HEK293 (cell line): ENCODE measurements around the gene RANBP2.

Experiments
- CTCF ChIA-PET: fragments of 350-600 bp; formaldehyde crosslinking; extraction: SDS; loops from one replicate; lab custom pipeline; 2021; ENCODE audit warnings: antibody characterized with exemption; lab: Yijun Ruan, JAX
- POLR2A ChIA-PET: fragments of 300-600 bp; formaldehyde crosslinking; extraction: SDS; loops from one replicate; lab custom pipeline; 2020; ENCODE audit warnings: antibody characterized with exemption, inconsistent platforms; lab: Yijun Ruan, JAX
- H3K27ac ChIP-seq: fragments of 200-500 bp; sonication (Bioruptor generic); 2 replicates; pipeline ENCODE4 v1.5.1; 2014; ENCODE audit warnings: low read depth, low read length, control low read depth, inconsistent platforms; ENCODE audit errors: extremely low read depth
- H3K36me3 ChIP-seq, 2 experiments: fragments of 200-500 bp in 1 of 2; sonication (Bioruptor generic) in 1 of 2; 1 replicate in 1 of 2; 2 replicates in 1 of 2; pipeline ENCODE4 v1.5.1; 2014 to 2017; ENCODE audit warnings: inconsistent platforms in 2 of 2, low read length in 2 of 2; ENCODE audit not compliant: control insufficient read depth in 2 of 2, insufficient read depth in 1 of 2
- H3K4me1 ChIP-seq: fragments of 200-500 bp; sonication (Bioruptor generic); 2 replicates; pipeline ENCODE4 v1.5.1; 2014; ENCODE audit warnings: mild to moderate bottlenecking, low read length, inconsistent platforms; ENCODE audit not compliant: control insufficient read depth, insufficient read depth
- H3K4me3 ChIP-seq: 2 replicates; pipeline ENCODE4 v1.5.1; 2011; ENCODE audit warnings: low read depth, mild to moderate bottlenecking, control low read depth, low read length, moderate library complexity
- H3K9me3 ChIP-seq: fragments of 200-500 bp; sonication (Bioruptor generic); 2 replicates; pipeline ENCODE4 v1.5.1; 2014; ENCODE audit warnings: low read depth, low read length, inconsistent platforms; ENCODE audit not compliant: control insufficient read depth, insufficient read depth
- KLF1 ChIP-seq: fragments of 450-650 bp; formaldehyde crosslinking; IDR thresholded peaks from 2 replicates; pipeline ENCODE4 v1.5.1; 2016; ENCODE audit warnings: missing biosample characterization, missing genetic modification characterization
- KLF10 ChIP-seq: fragments of 450-650 bp; IDR thresholded peaks from 2 replicates; pipeline ENCODE4 v1.5.1; 2018; ENCODE audit warnings: missing biosample characterization, mild to moderate bottlenecking, missing genetic modification characterization
- KLF16 ChIP-seq: fragments of 450-650 bp; formaldehyde crosslinking; IDR thresholded peaks from 2 replicates; pipeline ENCODE4 v1.5.1; 2017; ENCODE audit warnings: missing biosample characterization, missing genetic modification characterization
- KLF9 ChIP-seq: fragments of 450-650 bp; formaldehyde crosslinking; IDR thresholded peaks from 2 replicates; pipeline ENCODE4 v1.5.1; 2016; ENCODE audit warnings: missing biosample characterization, missing genetic modification characterization, low read depth
- MEIS1 ChIP-seq: sonication (generic); formaldehyde crosslinking; IDR thresholded peaks from 2 replicates; pipeline ENCODE4 v1.8.1; 2022; ENCODE audit warnings: missing genetic modification reagents, mild to moderate bottlenecking, borderline replicate concordance
- OSR2 ChIP-seq: fragments of 450-650 bp; formaldehyde crosslinking; IDR thresholded peaks from 2 replicates; pipeline ENCODE4 v1.5.1; 2016; ENCODE audit warnings: missing biosample characterization, missing genetic modification characterization
- SP2 ChIP-seq: fragments of 450-650 bp; formaldehyde crosslinking; IDR thresholded peaks from 2 replicates; pipeline ENCODE4 v1.5.1; 2016; ENCODE audit warnings: missing biosample characterization, missing genetic modification characterization
- ZBTB48 ChIP-seq: fragments of 450-650 bp; formaldehyde crosslinking; IDR thresholded peaks from 2 replicates; pipeline ENCODE4 v1.5.1; 2016; ENCODE audit warnings: missing biosample characterization, missing genetic modification characterization
- ZNF133 ChIP-seq: fragments of 450-650 bp; formaldehyde crosslinking; IDR thresholded peaks from 2 replicates; pipeline ENCODE4 v1.5.1; 2016; ENCODE audit warnings: missing biosample characterization, missing genetic modification characterization
- ZNF350 ChIP-seq: fragments of 450-650 bp; formaldehyde crosslinking; IDR thresholded peaks from 2 replicates; pipeline ENCODE4 v1.5.0; 2017; ENCODE audit warnings: missing biosample characterization, mild to moderate bottlenecking, missing genetic modification characterization
- ZNF391 ChIP-seq: fragments of 450-650 bp; formaldehyde crosslinking; IDR thresholded peaks from 2 replicates; pipeline ENCODE4 v1.5.1; 2016; ENCODE audit warnings: low read depth, missing biosample characterization, missing genetic modification characterization, borderline replicate concordance
- ZNF423 ChIP-seq: fragments of 450-650 bp; formaldehyde crosslinking; IDR thresholded peaks from 2 replicates; pipeline ENCODE4 v1.5.1; 2016; ENCODE audit warnings: missing biosample characterization, missing genetic modification characterization
- ZNF501 ChIP-seq: fragments of 450-650 bp; formaldehyde crosslinking; IDR thresholded peaks from 2 replicates; pipeline ENCODE4 v1.5.1; 2016; ENCODE audit warnings: missing biosample characterization, missing genetic modification characterization
- ZNF548 ChIP-seq: fragments of 450-650 bp; formaldehyde crosslinking; IDR thresholded peaks from 2 replicates; pipeline ENCODE4 v1.5.1; 2016; ENCODE audit warnings: missing biosample characterization, missing genetic modification characterization
- ZNF701 ChIP-seq: fragments of 450-650 bp; formaldehyde crosslinking; IDR thresholded peaks from 2 replicates; pipeline ENCODE4 v1.5.1; 2016; ENCODE audit warnings: missing biosample characterization, missing genetic modification characterization
- ZSCAN16 ChIP-seq: fragments of 450-650 bp; formaldehyde crosslinking; IDR thresholded peaks from 2 replicates; pipeline ENCODE4 v1.5.1; 2016; ENCODE audit warnings: missing biosample characterization, missing genetic modification characterization
- TF ChIP-seq, protein P1 (sequence below): fragments of 450-650 bp; formaldehyde crosslinking; IDR thresholded peaks from 2 replicates; pipeline ENCODE4 v1.5.1; 2016; ENCODE audit warnings: missing biosample characterization, missing genetic modification characterization
- TF ChIP-seq, protein P2 (sequence below): fragments of 450-650 bp; formaldehyde crosslinking; IDR thresholded peaks from 2 replicates; pipeline ENCODE4 v1.5.1; 2016; ENCODE audit warnings: missing biosample characterization, missing genetic modification characterization

Gene RANBP2

DNA sequence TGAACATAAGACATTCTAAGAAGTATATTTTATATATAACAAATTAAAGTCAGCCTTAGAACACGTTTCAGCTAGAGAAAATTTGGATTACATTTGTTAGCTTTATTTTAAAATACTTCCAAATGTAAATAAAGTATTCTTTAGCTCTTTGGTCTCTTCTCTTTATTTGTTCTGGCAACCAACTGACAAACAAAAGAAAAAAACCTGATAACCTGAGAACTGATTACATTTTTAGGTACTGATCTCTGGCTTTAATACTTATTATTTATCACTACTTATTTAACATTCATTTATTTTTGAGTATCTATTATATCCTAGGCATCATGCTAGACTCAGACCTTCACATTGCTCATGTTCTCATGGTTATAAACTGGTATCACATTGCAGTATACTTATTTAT is 85.8 kb downstream of the RANBP2 start:
- CTCF ChIA-PET, result interaction anchor here (0.7 kb wide), 1 partner anchor 230 kb away, joined by 3 read pairs; no protein-coding TSS in a partner anchor

DNA sequence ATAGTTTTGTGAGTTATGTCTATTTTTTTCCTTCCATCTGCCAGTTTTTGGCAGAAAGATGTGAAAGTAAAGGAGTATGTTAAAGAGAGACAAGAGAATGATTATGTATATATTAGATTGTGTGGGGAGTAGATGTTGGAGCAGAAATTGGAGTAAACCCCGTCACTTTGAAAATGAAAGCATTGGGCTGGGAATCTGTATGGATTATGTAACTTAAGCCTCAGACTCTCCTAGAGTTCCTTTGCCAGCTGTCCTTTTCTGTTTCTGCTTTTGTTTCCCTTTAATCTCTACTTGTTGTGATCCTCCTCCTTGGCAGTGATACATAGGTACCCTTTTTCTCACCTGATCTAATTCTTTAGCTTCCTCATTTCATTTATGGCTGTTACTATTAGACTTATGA is 86.5 kb downstream of the RANBP2 start:
- ChIA-PET CTCF (interaction anchor here (0.7 kb wide), 1 partner anchor 221 kb away, joined by 5 read pairs; no protein-coding TSS in a partner anchor), POLR2A (no interaction called here)
- H3K9me3 ChIP-seq, result no peaks in the 10 kb centered on the region
- TF ChIP-seq ZNF350 (tag by site-specific recombination), result no peak
- TF ChIP-seq ZNF548, result no peak
- TF ChIP-seq OSR2 (tag by site-specific recombination), result no peak
- TF ChIP-seq ZSCAN16 (tag by site-specific recombination), result no peak
- TF ChIP-seq ZNF391 (tag by site-specific recombination), result no peak
- no peak for TF ChIP-seq SP2
- no peak for TF ChIP-seq KLF10 (tag by site-specific recombination)
- TF ChIP-seq ZNF501 (tag by site-specific recombination), result no peak
- TF ChIP-seq ZNF133 (tag by site-specific recombination), result no peak
- TF ChIP-seq, protein P1, sequence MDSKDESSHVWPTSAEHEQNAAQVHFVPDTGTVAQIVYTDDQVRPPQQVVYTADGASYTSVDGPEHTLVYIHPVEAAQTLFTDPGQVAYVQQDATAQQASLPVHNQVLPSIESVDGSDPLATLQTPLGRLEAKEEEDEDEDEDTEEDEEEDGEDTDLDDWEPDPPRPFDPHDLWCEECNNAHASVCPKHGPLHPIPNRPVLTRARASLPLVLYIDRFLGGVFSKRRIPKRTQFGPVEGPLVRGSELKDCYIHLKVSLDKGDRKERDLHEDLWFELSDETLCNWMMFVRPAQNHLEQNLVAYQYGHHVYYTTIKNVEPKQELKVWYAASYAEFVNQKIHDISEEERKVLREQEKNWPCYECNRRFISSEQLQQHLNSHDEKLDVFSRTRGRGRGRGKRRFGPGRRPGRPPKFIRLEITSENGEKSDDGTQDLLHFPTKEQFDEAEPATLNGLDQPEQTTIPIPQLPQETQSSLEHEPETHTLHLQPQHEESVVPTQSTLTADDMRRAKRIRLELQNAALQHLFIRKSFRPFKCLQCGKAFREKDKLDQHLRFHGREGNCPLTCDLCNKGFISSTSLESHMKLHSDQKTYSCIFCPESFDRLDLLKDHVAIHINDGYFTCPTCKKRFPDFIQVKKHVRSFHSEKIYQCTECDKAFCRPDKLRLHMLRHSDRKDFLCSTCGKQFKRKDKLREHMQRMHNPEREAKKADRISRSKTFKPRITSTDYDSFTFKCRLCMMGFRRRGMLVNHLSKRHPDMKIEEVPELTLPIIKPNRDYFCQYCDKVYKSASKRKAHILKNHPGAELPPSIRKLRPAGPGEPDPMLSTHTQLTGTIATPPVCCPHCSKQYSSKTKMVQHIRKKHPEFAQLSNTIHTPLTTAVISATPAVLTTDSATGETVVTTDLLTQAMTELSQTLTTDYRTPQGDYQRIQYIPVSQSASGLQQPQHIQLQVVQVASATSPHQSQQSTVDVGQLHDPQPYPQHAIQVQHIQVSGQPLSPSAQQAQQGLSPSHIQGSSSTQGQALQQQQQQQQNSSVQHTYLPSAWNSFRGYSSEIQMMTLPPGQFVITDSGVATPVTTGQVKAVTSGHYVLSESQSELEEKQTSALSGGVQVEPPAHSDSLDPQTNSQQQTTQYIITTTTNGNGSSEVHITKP (tag by site-specific recombination), result no peak
- no peak for TF ChIP-seq KLF16 (tag by site-specific recombination)
- no peak overlapping the region for H3K27ac ChIP-seq
- H3K4me1 ChIP-seq, result no peaks in the 10 kb centered on the region
- H3K36me3 ChIP-seq, result peaks cover 37 to 70% of the 10 kb centered on the region in 2 experiments
- no peak overlapping the region for H3K4me3 ChIP-seq

More for the DNA sequence above, 85.8 kb downstream of the RANBP2 start:
- POLR2A ChIA-PET, result no interaction called here
- Histone ChIP-seq H3K36me3 (peaks cover 40 to 69% of the 10 kb centered on the region in 2 experiments), H3K4me1 (no peaks in the 10 kb centered on the region), H3K4me3 (no peak overlapping the region), H3K9me3 (no peaks in the 10 kb centered on the region), H3K27ac (no peak overlapping the region)
- no peak for TF ChIP-seq KLF10 (tag by site-specific recombination)
- no peak for TF ChIP-seq ZBTB48 (tag by site-specific recombination)
- no peak for TF ChIP-seq ZNF350 (tag by site-specific recombination)
- no peak for TF ChIP-seq KLF9
- no peak for TF ChIP-seq ZNF701
- TF ChIP-seq MEIS1, result no peak
- no peak for TF ChIP-seq KLF1 (tag by site-specific recombination)
- no peak for TF ChIP-seq ZNF423 (tag by site-specific recombination)
- TF ChIP-seq, protein P2, sequence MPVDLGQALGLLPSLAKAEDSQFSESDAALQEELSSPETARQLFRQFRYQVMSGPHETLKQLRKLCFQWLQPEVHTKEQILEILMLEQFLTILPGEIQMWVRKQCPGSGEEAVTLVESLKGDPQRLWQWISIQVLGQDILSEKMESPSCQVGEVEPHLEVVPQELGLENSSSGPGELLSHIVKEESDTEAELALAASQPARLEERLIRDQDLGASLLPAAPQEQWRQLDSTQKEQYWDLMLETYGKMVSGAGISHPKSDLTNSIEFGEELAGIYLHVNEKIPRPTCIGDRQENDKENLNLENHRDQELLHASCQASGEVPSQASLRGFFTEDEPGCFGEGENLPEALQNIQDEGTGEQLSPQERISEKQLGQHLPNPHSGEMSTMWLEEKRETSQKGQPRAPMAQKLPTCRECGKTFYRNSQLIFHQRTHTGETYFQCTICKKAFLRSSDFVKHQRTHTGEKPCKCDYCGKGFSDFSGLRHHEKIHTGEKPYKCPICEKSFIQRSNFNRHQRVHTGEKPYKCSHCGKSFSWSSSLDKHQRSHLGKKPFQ (tag by site-specific recombination), result no peak
